Measurements from ENCODE around the gene SPATA20.

The SPATA20 gene

DNA sequence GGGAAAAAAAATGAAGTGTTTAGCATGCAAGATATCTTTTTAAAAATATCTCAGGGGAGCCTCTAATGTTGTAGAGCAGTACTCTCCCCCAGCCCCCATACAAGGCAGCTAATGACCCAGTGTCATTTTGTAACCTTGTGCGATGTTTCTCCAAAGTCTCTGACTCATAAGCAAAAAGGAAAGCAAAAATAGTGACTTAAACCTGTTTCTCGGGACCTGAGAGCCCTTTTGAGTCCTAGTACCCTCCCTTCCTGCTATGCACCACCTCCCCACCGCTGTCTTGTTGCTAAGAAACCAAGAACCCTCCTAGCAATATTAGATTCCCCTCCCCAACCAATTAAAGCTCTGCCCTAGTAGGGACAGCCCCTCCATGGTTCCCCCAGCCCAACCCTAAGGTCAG, 35.9 kb upstream of the SPATA20 start:
- TF ChIP-seq, protein P1, sequence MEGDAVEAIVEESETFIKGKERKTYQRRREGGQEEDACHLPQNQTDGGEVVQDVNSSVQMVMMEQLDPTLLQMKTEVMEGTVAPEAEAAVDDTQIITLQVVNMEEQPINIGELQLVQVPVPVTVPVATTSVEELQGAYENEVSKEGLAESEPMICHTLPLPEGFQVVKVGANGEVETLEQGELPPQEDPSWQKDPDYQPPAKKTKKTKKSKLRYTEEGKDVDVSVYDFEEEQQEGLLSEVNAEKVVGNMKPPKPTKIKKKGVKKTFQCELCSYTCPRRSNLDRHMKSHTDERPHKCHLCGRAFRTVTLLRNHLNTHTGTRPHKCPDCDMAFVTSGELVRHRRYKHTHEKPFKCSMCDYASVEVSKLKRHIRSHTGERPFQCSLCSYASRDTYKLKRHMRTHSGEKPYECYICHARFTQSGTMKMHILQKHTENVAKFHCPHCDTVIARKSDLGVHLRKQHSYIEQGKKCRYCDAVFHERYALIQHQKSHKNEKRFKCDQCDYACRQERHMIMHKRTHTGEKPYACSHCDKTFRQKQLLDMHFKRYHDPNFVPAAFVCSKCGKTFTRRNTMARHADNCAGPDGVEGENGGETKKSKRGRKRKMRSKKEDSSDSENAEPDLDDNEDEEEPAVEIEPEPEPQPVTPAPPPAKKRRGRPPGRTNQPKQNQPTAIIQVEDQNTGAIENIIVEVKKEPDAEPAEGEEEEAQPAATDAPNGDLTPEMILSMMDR (IDR thresholded peaks at IDR 0.05; ENCODE audit: unreplicated experiment in 3 of 3) = no peak
- Mint-ChIP-seq H3K9me3 (no peaks in the 10 kb centered on the region), H3K4me3 (no peak overlapping the region), H3K27me3 (ENCODE audit: low read depth) (peaks cover 5% of the 10 kb centered on the region), H3K27ac (peak overlapping the region; percentile 10 to 36 (median 33)), H3K4me1 (peaks cover 45% of the 10 kb centered on the region), H3K36me3 (ENCODE audit: low read depth) (no peaks in the 10 kb centered on the region)

DNA sequence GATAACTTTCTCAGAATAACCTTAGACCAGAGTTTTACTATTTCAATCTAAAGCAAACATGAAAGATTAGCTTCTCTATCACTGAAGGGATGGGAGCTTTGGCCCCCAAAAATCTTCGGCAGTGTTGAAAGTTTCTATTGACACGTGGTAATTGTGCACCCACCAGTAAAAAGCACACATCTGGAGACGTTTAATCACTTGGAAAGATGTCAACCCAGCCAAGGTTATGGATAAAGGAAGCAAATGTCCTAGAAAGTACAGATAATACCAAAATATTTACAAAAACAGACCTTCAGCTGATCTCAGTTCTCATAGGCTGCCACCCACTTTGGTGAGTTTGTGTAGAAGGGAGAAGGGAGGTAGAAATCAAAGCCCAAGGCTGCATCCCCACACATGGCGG, 33.5 kb upstream of the SPATA20 start:
- Mint-ChIP-seq H3K4me1 (peaks cover 44% of the 10 kb centered on the region), H3K4me3 (no peak overlapping the region), H3K36me3 (ENCODE audit: low read depth) (no peaks in the 10 kb centered on the region), H3K27me3 (ENCODE audit: low read depth) (no peaks in the 10 kb centered on the region), H3K27ac (peak overlapping the region in 2 of 3 experiments; percentile 55 to 63), H3K9me3 (no peaks in the 10 kb centered on the region)
- TF ChIP-seq, protein P1 (IDR thresholded peaks at IDR 0.05; ENCODE audit: unreplicated experiment in 3 of 3) = no peak

DNA sequence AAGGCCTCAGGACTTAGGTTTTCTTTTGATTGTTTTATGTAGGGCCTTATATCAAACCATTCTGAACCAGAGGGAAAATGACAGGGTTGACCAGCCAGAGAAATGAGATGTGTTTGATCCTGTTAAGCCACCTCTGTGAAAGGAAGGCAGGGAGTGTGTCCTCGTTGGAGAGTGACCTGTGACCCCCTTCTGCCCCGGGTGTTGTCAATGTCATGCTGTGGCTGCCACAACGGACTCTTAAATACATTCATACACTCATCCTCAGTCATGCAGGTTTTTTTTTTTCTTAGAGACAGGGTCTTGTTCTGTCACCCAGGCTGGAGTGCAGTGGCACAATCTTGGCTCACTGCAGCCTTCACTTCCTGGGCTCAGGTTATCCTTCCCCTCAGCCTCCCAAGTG, 32.6 kb upstream of the SPATA20 start:
- no peaks in the 10 kb centered on the region for H3K27me3 Mint-ChIP-seq (ENCODE audit: low read depth)
- H3K36me3 Mint-ChIP-seq (ENCODE audit: low read depth) = no peaks in the 10 kb centered on the region
- peaks cover 43% of the 10 kb centered on the region for H3K4me1 Mint-ChIP-seq
- H3K9me3 Mint-ChIP-seq = no peaks in the 10 kb centered on the region
- H3K27ac Mint-ChIP-seq = peak overlapping the region in 2 of 3 experiments; percentile 60 to 92
- H3K4me3 Mint-ChIP-seq = no peak overlapping the region
- TF ChIP-seq, protein P1 (IDR thresholded peaks at IDR 0.05; ENCODE audit: unreplicated experiment in 3 of 3) = no peak

DNA sequence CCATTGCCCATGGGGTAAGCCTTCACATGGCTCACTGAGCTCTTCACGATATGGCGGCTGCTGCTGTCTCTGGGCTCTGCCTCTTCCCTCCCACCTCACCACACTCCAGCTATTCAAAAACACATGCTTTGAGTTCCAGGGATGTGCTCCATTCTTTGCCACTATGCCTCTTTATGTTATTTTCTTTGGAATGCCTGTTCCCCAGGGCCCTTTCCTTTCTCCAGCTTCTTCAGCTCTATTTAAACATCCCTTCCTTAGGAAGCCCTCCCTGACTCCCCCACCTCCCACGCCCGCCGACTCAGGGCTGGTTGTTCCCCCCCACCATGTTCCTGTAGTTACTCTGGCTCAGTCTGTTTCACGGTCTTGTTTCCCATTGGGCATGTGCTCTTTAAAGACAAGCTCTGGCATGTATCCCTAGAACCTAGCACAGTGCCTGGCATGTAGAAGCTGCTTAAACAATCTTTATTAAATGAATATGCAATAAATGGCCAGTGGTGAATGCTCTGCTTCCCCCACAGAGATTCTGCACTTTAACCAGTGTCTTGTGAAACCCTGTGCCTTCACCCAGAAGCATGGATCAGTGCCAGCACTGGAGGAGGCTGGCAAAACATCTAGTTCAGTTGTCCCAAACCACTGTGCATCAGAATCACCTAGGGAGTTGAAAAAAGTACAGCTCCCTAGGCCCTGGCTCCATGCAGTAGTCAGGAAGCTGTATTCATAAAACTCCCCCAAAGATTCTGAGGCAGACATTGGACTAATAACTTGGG, 31.9 kb upstream of the SPATA20 start:
- Mint-ChIP-seq H3K9me3 (no peaks in the 10 kb centered on the region), H3K4me1 (peaks cover 39% of the 10 kb centered on the region), H3K4me3 (no peak overlapping the region), H3K27ac (peak overlapping the region; percentile 60 to 92 (median 63)), H3K27me3 (ENCODE audit: low read depth) (no peaks in the 10 kb centered on the region), H3K36me3 (ENCODE audit: low read depth) (no peaks in the 10 kb centered on the region)
- TF ChIP-seq, protein P1 (IDR thresholded peaks at IDR 0.05; ENCODE audit: unreplicated experiment in 3 of 3) = no peak

DNA sequence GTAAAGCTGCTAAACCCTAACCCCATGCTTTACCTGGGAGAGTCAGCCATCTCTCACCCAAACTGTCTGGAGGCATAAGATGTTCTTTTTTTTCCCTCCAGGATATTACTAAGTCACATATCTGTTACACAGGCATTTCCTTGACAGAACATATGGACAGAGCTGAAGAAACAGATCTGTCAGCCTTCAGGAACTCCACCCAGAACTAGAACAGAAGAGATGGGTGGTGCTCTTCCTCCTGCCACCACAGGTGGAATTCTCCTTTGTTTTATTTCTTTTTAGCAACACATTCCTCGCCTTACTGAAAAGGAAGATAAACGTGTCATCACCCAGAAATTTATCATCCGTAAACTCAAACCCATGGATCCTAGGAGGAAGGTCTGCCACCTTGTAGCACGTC, 30.0 kb upstream of the SPATA20 start:
- peak overlapping the region in 2 of 3 experiments; percentile 42 for H3K27ac Mint-ChIP-seq
- H3K4me3 Mint-ChIP-seq = no peak overlapping the region
- no peaks in the 10 kb centered on the region for H3K9me3 Mint-ChIP-seq
- TF ChIP-seq, protein P1 (IDR thresholded peaks at IDR 0.05; ENCODE audit: unreplicated experiment in 3 of 3) = no peak
- H3K36me3 Mint-ChIP-seq (ENCODE audit: low read depth) = no peaks in the 10 kb centered on the region
- H3K4me1 Mint-ChIP-seq = peaks cover 37% of the 10 kb centered on the region
- peaks cover 2% of the 10 kb centered on the region for H3K27me3 Mint-ChIP-seq (ENCODE audit: low read depth)
